ENCODE results near the gene PLTP.

GRCh38 chr20:45933266-45934045 lies 21.5 kb upstream of the PLTP start:
- TF ChIP-seq CTCF (conservative IDR thresholded peaks at IDR 0.05) = no peak; the same call in 1 of the 2 replicates
- no peak for TF ChIP-seq ZFX (IDR thresholded peaks at IDR 0.05)

Measured in C4-2B (cell line).